ENCODE results near the gene TSPAN14. TPM values are rescaled to one million over a fixed set of nuclear protein-coding genes. Genes with fewer than 3 reads are reported as not detected.
A peak's percentile ranks its signal among the peaks of the same experiment; 100 is the strongest.

The TSPAN14 gene
- total and polyA plus RNA-seq, 10 of the 15 experiments (the other 5 are each of a cell fraction or from before 2014, with no cell fraction given): 2.5 to 31.7 (median 17.9) TPM

GRCh38 chr10:80500572-80501380, 46.7 kb downstream of the TSPAN14 start (continued):
- TF ChIP-seq BHLHE40 (IDR thresholded peaks at IDR 0.05; ENCODE audit: borderline replicate concordance in 1 of 2, low read depth in 2 of 2, low read length in 1 of 2) (peak in 1 of 2 experiments; percentile 56; a peak in 2 of 4 replicates), CREM (IDR thresholded peaks at IDR 0.05; ENCODE audit: low read depth) (no peak), NBN (IDR thresholded peaks at IDR 0.05) (0 out of 2 replicates have a peak, but pooled peaks have one; percentile 44), YY1 (IDR thresholded peaks at IDR 0.05; ENCODE audit: low read depth, low read length) (peak; percentile 38; the same call in 1 of the 2 replicates), RBBP5 (conservative IDR thresholded peaks at IDR 0.05) (no peak), EP300 (IDR thresholded peaks at IDR 0.05; ENCODE audit: borderline replicate concordance in 1 of 2, control insufficient read depth in 1 of 2, low read depth in 2 of 2, low read length in 2 of 2) (0 out of 4 replicates have a peak, but pooled peaks of 1 of the 2 experiments have one; percentile 21), CEBPZ (IDR thresholded peaks at IDR 0.05; ENCODE audit: low read depth, low read length) (no peak), RELA (IDR thresholded peaks at IDR 0.05; ENCODE audit: borderline replicate concordance, partially characterized antibody) (no peak), IRF3 (IDR thresholded peaks at IDR 0.05) (no peak), ZBTB11 (CRISPR knock-in tag; IDR thresholded peaks at IDR 0.05) (no peak), MLLT1 (IDR thresholded peaks at IDR 0.05) (peak; percentile 99), ZNF687 (IDR thresholded peaks at IDR 0.05) (peak; percentile 55; the same call in 1 of the 2 replicates)
